Gastroesophageal sphincter (tissue), 3 donors: Measurements from ENCODE around the gene COL28A1.

ENCODE experiments used
- CTCF ChIP-seq, 4 experiments: fragments of 200-600 bp in 2 of 4; fragments of 450-650 bp in 2 of 4; sonication (generic) in 1 of 4; IDR thresholded peaks; one replicate each; pipeline ENCODE4 v1.5.1; 2017 to 2019; ENCODE audit warnings: antibody characterized with exemption in 4 of 4, mild to moderate bottlenecking in 2 of 4, moderate library complexity in 2 of 4
- POLR2AphosphoS5 ChIP-seq: sonication (generic); formaldehyde crosslinking; IDR thresholded peaks from one replicate; pipeline ENCODE4 v1.6.1; 2017; ENCODE audit warnings: antibody characterized with exemption

- TF ChIP-seq POLR2AphosphoS5 (no peak), CTCF (IDR thresholded peaks at IDR 0.05) (no peak)
Measured at GRCh38 chr7:7573701-7574100, 38.0 kb upstream of the COL28A1 start.
